Occipital lobe (tissue), 2 donors: ENCODE measurements around the gene RELA. TPM values are rescaled to one million over a fixed set of nuclear protein-coding genes. Genes with fewer than 3 reads are reported as not detected.
"Not testable (repeated sequence)": the region's sequence is repeated elsewhere in the genome, so short reads cannot be mapped to it uniquely, and the experiment has no call there.

ENCODE experiments used
- DNase-seq: peaks from one replicate; lab custom pipeline; 2025; lab: John Stamatoyannopoulos, UW
- total RNA-seq: library from RNA; depleted of rRNA; stranded (reverse); fragments of >200 nt; gene quantifications from one replicate; pipeline ENCODE4 v1.2.3, GENCODE V29; 2014

The RELA gene
- total RNA-seq: 12.6 TPM

GRCh38 chr11:65662799-65663638, at the start of gene RELA:
RELA (minus strand) TSS chr11:65662916; CDS start chr11:65662832, 84 bp downstream.
- peak; percentile 86 for DNase-seq

DNA sequence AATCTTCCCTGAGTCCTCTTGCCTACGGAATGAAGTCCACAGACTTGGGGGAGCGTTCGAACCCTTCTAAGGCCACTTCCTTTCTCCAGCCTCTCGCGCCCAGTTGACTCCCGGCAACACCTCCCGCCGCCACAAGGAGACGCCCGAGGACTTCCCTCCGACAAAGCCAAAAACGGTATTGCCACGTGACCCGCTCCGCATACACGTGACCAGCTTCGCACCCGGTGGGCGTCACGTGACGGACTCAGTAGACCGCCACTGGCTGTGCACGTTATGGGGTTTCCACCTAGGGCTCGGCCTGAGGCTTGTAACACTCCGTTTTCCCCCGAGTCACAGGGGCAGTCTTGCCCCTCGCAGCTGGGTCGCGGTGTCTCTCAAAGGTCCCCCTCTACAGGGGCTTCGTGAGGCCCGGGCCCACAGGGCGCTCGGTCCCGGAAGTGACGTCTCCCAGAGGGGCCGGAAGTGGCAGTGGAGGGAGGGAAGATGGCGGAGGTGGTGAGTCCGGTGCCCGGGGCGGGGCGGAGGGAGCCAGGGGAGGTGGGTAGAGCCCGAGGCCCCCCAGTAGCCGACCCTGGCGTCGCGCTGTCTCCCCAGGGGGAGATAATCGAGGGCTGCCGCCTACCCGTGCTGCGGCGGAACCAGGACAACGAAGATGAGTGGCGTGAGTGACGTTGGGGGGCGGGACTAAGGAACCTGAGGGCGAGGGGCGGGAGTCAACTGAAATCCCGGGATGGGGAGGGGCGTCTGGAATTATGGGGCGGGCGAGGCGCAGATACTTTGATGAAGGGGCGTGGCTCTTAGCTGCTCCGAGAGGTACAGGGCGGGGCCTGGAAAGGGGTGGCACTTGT, 49.3 kb upstream of the RELA start, which contains the start of gene KAT5:
Gene KAT5, plus strand, starts transcription at position 468 of the 848 bp plus-strand sequence. Its CDS starts 16 bp downstream, at position 484.
- peak; percentile 93 for DNase-seq

DNA sequence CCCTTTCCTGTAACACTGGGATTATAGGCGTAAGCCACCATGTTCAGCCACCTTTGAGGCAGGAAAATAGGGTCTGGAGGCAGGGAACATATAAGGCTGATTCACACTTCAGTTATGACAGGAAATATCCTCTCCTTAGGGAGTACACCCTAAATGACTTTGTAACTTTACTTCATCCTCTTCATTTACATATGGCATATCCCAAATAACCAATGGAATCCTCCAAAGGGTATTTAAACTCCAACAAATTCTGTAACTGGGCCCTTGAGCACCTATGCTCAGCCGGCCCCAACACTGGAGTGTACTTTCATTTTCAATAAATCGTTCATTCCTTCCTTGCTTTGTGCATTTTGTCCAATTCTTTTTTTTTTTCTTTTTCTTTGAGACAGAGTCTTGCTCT, 47.7 kb upstream of the RELA start:
- DNase-seq: no peak

GRCh38 chr11:65709661-65710060, 46.9 kb upstream of the RELA start:
- no peak for DNase-seq

GRCh38 chr11:65708451-65708850, 45.7 kb upstream of the RELA start:
- DNase-seq: no peak

DNA sequence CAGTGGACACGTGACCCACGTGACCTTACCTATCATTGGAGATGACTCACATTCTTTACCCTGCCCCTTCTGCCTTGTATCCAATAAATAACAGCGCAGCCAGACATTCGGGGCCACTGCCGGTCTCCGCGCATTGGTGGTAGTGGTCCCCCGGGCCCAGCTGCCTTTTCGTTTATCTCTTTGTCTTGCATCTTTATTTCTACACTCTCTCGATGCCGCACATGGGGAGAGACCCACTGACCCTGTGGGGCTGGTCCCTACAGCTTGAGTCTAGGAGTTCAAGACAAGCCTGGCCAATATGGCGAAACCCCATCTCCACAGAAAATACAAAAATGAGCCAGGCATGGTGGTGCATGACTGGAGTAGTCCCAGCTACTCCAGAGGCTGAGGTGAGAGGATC, 44.3 kb upstream of the RELA start:
- DNase-seq: not testable (repeated sequence)

DNA sequence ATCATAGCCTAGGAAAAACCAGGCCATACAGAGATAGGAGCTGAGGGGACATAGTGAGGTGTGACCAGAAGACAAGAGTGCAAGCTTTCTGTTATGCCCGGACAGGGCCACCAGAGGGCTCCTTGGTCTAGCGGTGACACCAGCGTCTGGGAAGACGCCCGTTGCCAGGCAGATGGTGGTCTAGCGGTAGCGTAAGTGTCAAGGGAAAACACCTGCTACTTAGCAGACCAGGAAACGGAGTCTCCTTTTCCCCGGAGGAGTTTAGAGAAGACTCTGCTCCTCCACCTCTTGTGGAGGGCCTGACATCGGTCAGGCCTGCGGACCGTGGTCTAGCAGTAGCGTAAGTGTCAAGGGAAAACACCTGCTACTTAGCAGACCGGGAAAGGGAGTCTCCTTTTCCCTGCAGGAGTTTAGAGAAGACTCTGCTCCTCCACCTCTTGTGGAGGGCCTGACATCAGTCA, 43.6 kb upstream of the RELA start:
- DNase-seq: peak; percentile 29

- DNase-seq: no peak
Measured at GRCh38 chr11:65703846-65704245, 41.1 kb upstream of the RELA start.

GRCh38 chr11:65701686-65702085, 39.0 kb upstream of the RELA start:
- no peak for DNase-seq

DNA sequence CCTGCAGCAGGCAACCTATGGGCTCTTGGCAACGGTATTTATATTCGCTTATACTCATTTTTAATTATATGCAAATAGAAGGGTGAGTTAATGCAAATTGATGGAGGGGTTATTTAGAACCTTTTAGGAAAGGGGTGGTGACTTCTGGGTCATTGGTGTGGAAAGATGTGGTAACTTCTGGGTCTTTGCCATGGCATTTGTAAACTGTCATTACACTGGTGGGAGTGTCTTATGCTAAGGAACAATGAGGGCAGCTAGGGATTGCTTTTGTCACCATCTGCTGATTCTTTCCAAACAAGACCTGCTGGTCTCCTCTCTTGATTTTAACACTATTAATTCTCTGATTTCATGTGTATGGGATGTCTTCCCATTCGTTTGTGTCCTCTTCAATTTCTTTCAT, 37.7 kb upstream of the RELA start:
- no peak for DNase-seq

DNA sequence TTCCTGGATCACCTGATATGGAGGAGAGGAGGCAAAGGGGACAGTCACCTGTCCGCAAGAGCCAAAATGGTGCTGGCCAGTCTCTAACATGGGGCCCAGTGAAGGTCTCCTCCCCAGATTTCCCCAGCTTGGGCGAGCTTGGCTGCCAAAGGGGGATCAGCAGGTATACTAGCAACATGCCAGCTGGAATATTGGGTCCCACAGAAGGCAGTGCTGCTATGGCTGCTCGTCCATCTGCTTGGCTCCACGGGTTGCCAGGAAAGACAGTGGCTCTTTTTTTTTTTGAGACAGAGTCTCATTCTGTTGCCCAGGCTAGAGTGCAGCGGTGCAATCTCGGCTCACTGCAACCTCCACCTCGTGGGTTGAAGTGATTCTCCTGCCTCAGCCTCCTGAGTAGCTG, 36.6 kb upstream of the RELA start:
- no peak for DNase-seq

- DNase-seq: no peak
Measured at GRCh38 chr11:65698205-65698604, 35.5 kb upstream of the RELA start.

- no peak for DNase-seq
Measured at GRCh38 chr11:65696802-65697552, 34.3 kb upstream of the RELA start.

- DNase-seq: no peak
Measured at GRCh38 chr11:65695459-65696241, 32.9 kb upstream of the RELA start.

GRCh38 chr11:65692367-65692766, 29.7 kb upstream of the RELA start:
- no peak for DNase-seq

DNA sequence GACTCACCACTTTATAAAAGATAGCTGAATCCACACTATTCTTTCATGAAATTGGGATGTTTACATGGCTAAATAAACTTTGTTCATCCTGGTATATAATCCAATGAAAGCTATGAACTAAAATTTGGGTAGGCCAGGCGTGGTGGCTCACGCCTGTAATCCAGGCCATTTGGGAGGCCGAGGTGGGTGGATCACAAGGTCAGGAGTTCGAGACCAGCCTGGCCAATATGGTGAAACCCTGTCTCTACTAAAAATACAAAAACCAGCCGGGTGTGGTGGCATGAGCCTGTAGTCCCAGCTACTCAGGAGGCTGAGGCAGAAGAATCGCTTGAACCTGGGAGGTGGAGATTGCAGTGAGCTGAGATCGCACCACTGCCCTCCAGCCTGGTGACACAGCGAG, 29.1 kb upstream of the RELA start:
- DNase-seq: not testable (repeated sequence)

DNA sequence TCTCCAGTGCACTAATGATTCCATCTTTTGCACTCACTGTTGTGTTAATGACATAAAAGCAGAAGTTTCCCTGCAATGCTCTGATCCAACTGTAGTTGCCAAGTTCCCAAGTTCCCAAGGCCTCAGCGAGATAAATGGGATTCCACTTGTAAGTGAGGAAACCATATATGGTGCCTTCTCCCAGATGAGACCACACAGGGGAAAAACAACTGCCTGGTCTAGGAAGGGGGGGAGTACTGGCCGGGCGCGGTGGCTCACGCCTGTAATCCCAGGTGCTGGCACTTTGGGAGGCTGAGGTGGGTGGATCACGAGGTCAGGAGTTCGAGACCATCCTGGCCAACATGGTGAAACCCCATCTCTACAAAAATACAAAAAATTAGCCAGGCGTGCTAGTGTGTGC, 23.3 kb upstream of the RELA start:
- no peak for DNase-seq

- not testable (repeated sequence) for DNase-seq
Measured at GRCh38 chr11:65683480-65683879, 20.8 kb upstream of the RELA start.

- DNase-seq: no peak
Measured at GRCh38 chr11:65680192-65680743, 17.6 kb upstream of the RELA start.

GRCh38 chr11:65672982-65673381, 10.3 kb upstream of the RELA start:
- DNase-seq: no peak
